Thyroid gland (tissue), 4 donors: ENCODE measurements around the gene QDPR. TPM values are rescaled to one million over a fixed set of nuclear protein-coding genes. Genes with fewer than 3 reads are reported as not detected.

Source experiments
- DNase-seq, 2 donors: peaks; one replicate each; pipeline ENCODE4 v3.0.0-alpha.2; 2019
- H3K27ac ChIP-seq, 3 donors: fragments of 200-600 bp; sonication (generic); 1 replicate in 2 of 3; 2 replicates in 1 of 3; pipeline ENCODE4 v1.5.1; 2016 to 2019; ENCODE audit warnings: mild to moderate bottlenecking in 1 of 3, moderate library complexity in 1 of 3
- H3K27me3 ChIP-seq: fragments of 200-600 bp; sonication (generic); one replicate; pipeline ENCODE4 v1.5.1; 2019
- H3K36me3 ChIP-seq, 2 donors: fragments of 200-600 bp; sonication (generic); one replicate each; pipeline ENCODE4 v1.5.1; 2016 to 2019
- H3K4me1 ChIP-seq, 2 donors: fragments of 200-600 bp; sonication (generic); one replicate each; pipeline ENCODE4 v1.5.1; 2017 to 2019
- H3K4me3 ChIP-seq, 3 donors: fragments of 200-600 bp; sonication (generic); replicated peaks in 1 of 3; 1 replicate in 2 of 3; 2 replicates in 1 of 3; pipeline ENCODE4 v1.5.1; 2016; ENCODE audit warnings: mild to moderate bottlenecking in 1 of 3
- H3K9me3 ChIP-seq: fragments of 200-600 bp; sonication (generic); one replicate; pipeline ENCODE4 v1.5.1; 2017
- CTCF ChIP-seq, 6 experiments: fragments of 200-600 bp in 3 of 6; fragments of 450-650 bp in 3 of 6; sonication (generic) in 3 of 6; IDR thresholded peaks; one replicate each; pipeline ENCODE4 v1.5.1; 2016 to 2019; ENCODE audit warnings: antibody characterized with exemption in 6 of 6, mild to moderate bottlenecking in 2 of 6, inconsistent platforms in 1 of 6, moderate library complexity in 1 of 6
- POLR2A ChIP-seq, 2 donors: fragments of 450-650 bp; IDR thresholded peaks; one replicate each; pipeline ENCODE4 v1.6.1; 2017; ENCODE audit warnings: antibody characterized with exemption in 2 of 2, mild to moderate bottlenecking in 2 of 2, moderate library complexity in 1 of 2
- WGBS, 2 donors: methylation state at CpG; one replicate each; pipeline ENCODE4 v1.1.5; 2017; 5-methylcytosine and 5-hydroxymethylcytosine counted together
- intact Hi-C: fragments of 100-400 bp; cut with DNase I; formaldehyde crosslinking; loops from one replicate; pipeline ENCODE4 v1.15.1; 2023
- total RNA-seq, 4 donors: library from RNA; depleted of rRNA; stranded (reverse); fragments of >200 nt; gene quantifications; one replicate each; pipeline ENCODE4 v1.2.3, GENCODE V29; 2016

QDPR gene
- total RNA-seq, 4 donors from 2014 or later, result 4.0 to 14.7 (median 9.6) TPM

GRCh38 chr4:17500574-17500973, 11.3 kb downstream of the QDPR start:
- intact Hi-C loops, result no loop called here
- H3K27ac ChIP-seq, result no peak overlapping the region
- H3K27me3 ChIP-seq, result no peaks in the 10 kb centered on the region
- TF ChIP-seq POLR2A (IDR thresholded peaks at IDR 0.05) (no peak), CTCF (IDR thresholded peaks at IDR 0.05) (no peak)
- no peak overlapping the region for H3K4me3 ChIP-seq
- H3K36me3 ChIP-seq, result peaks cover 21 to 27% of the 10 kb centered on the region in 2 donors
- DNase-seq, result no peak
- H3K4me1 ChIP-seq, result no peaks in the 10 kb centered on the region
- H3K9me3 ChIP-seq, result no peaks in the 10 kb centered on the region

- DNase-seq, result no peak
- H3K36me3 ChIP-seq, result peaks cover 15 to 26% of the 10 kb centered on the region in 2 donors
These were observed 13.9 kb downstream of the QDPR start for GRCh38 chr4:17497890-17498523.

GRCh38 chr4:17494258-17495190, 17.4 kb downstream of the QDPR start:
- Histone ChIP-seq H3K27me3 (no peaks in the 10 kb centered on the region), H3K9me3 (no peaks in the 10 kb centered on the region), H3K36me3 (peaks cover 9 to 25% of the 10 kb centered on the region in 2 donors), H3K27ac (no peak overlapping the region), H3K4me1 (peaks cover 4 to 5% of the 10 kb centered on the region in 2 donors), H3K4me3 (no peak overlapping the region)
- TF ChIP-seq POLR2A (IDR thresholded peaks at IDR 0.05), result no peak
- TF ChIP-seq CTCF (IDR thresholded peaks at IDR 0.05), result no peak
- no peak for DNase-seq
- 89 to 94% methylated on average over 9 to 10 of the region's 10 CpGs for WGBS, 2 donors
- intact Hi-C loops, result no loop called here

More at GRCh38 chr4:17497890-17498523, 13.9 kb downstream of the QDPR start:
- Histone ChIP-seq H3K27me3 (no peaks in the 10 kb centered on the region), H3K27ac (no peak overlapping the region), H3K9me3 (no peaks in the 10 kb centered on the region), H3K4me1 (peaks cover 0 to 1% of the 10 kb centered on the region in 2 donors), H3K4me3 (no peak overlapping the region)
- 86% methylated on average over 7 of the region's 7 CpGs for WGBS, 2 donors
- intact Hi-C loops, result no loop called here
- TF ChIP-seq POLR2A (IDR thresholded peaks at IDR 0.05) (no peak), CTCF (IDR thresholded peaks at IDR 0.05) (no peak)

GRCh38 chr4:17493619-17494018, 18.3 kb downstream of the QDPR start:
- peaks cover 18 to 23% of the 10 kb centered on the region in 2 donors for H3K36me3 ChIP-seq
- 76 to 88% methylated on average over 4 of the region's 4 CpGs for WGBS, 2 donors
- H3K27me3 ChIP-seq, result no peaks in the 10 kb centered on the region
- TF ChIP-seq CTCF (IDR thresholded peaks at IDR 0.05) (no peak), POLR2A (IDR thresholded peaks at IDR 0.05) (no peak)
- intact Hi-C loops, result no loop called here
- H3K9me3 ChIP-seq, result no peaks in the 10 kb centered on the region
- no peak for DNase-seq
- H3K4me3 ChIP-seq, result no peak overlapping the region
- peaks cover 4 to 5% of the 10 kb centered on the region in 2 donors for H3K4me1 ChIP-seq
- H3K27ac ChIP-seq, result no peak overlapping the region

- peaks cover 4 to 5% of the 10 kb centered on the region in 2 donors for H3K4me1 ChIP-seq
- no peaks in the 10 kb centered on the region for H3K9me3 ChIP-seq
- H3K27ac ChIP-seq, result no peak overlapping the region
- no peak for TF ChIP-seq POLR2A (IDR thresholded peaks at IDR 0.05)
- no peak for TF ChIP-seq CTCF (IDR thresholded peaks at IDR 0.05)
- no peaks in the 10 kb centered on the region for H3K27me3 ChIP-seq
- intact Hi-C loops, result no loop called here
- peaks cover 19 to 20% of the 10 kb centered on the region in 2 donors for H3K36me3 ChIP-seq
- 91 to 100% methylated on average over 1 to 2 of the region's 2 CpGs for WGBS, 2 donors
- no peak for DNase-seq
- no peak overlapping the region for H3K4me3 ChIP-seq
These were observed 19.0 kb downstream of the QDPR start for GRCh38 chr4:17492876-17493275.
